ENCODE results near the gene STAG3.
"Not testable (repeated sequence)": the region's sequence is repeated elsewhere in the genome, so short reads cannot be mapped to it uniquely, and the experiment has no call there.

The STAG3 gene

GRCh38 chr7:100173806-100174495, 3.8 kb upstream of the STAG3 start:
- no peak for DNase-seq
- no peak overlapping the region for H3K4me3 Mint-ChIP-seq
- ATAC-seq (replicated peaks) = no peak
- H3K27ac Mint-ChIP-seq = no peak overlapping the region
- H3K36me3 Mint-ChIP-seq (ENCODE audit: insufficient read depth) = peaks cover 10% of the 10 kb centered on the region
- H3K27me3 Mint-ChIP-seq = peaks cover 15 to 27% of the 10 kb centered on the region in 2 donors
- no peaks in the 10 kb centered on the region for H3K9me3 Mint-ChIP-seq
- peaks cover 14 to 22% of the 10 kb centered on the region in 2 donors for H3K4me1 Mint-ChIP-seq (ENCODE audit: low read depth in 2 of 2)

GRCh38 chr7:100174582-100174981, 3.1 kb upstream of the STAG3 start:
- no peak overlapping the region for H3K27ac Mint-ChIP-seq
- DNase-seq = no peak
- peaks cover 10% of the 10 kb centered on the region for H3K36me3 Mint-ChIP-seq (ENCODE audit: insufficient read depth)
- ATAC-seq (replicated peaks) = no peak
- peaks cover 14 to 25% of the 10 kb centered on the region in 2 donors for H3K27me3 Mint-ChIP-seq
- no peak overlapping the region for H3K4me3 Mint-ChIP-seq
- peaks cover 14 to 22% of the 10 kb centered on the region in 2 donors for H3K4me1 Mint-ChIP-seq (ENCODE audit: low read depth in 2 of 2)
- H3K9me3 Mint-ChIP-seq = no peaks in the 10 kb centered on the region

- H3K4me3 Mint-ChIP-seq = peak overlapping the region; percentile 5 to 49
- DNase-seq = no peak
- H3K27me3 Mint-ChIP-seq = peaks cover 6 to 16% of the 10 kb centered on the region in 2 donors
- H3K4me1 Mint-ChIP-seq (ENCODE audit: low read depth in 2 of 2) = peaks cover 15 to 22% of the 10 kb centered on the region in 2 donors
- no peaks in the 10 kb centered on the region for H3K9me3 Mint-ChIP-seq
- no peak overlapping the region for H3K27ac Mint-ChIP-seq
- H3K36me3 Mint-ChIP-seq (ENCODE audit: insufficient read depth) = peaks cover 10% of the 10 kb centered on the region
- no peak for ATAC-seq (replicated peaks)
These were observed 2.3 kb upstream of the STAG3 start for GRCh38 chr7:100175296-100175935.

GRCh38 chr7:100176096-100177044, 1.3 kb upstream of the STAG3 start:
- peaks cover 10% of the 10 kb centered on the region for H3K36me3 Mint-ChIP-seq (ENCODE audit: insufficient read depth)
- ATAC-seq (replicated peaks) = no peak
- no peaks in the 10 kb centered on the region for H3K9me3 Mint-ChIP-seq
- peak overlapping the region in 1 of 2 donors; percentile 39 for H3K27ac Mint-ChIP-seq
- H3K4me1 Mint-ChIP-seq (ENCODE audit: low read depth in 2 of 2) = peaks cover 17 to 26% of the 10 kb centered on the region in 2 donors
- H3K4me3 Mint-ChIP-seq = peak overlapping the region; percentile 75 to 78
- H3K27me3 Mint-ChIP-seq = peaks cover 0 to 10% of the 10 kb centered on the region in 2 donors
- DNase-seq = no peak

GRCh38 chr7:100180084-100180483, 2.4 kb downstream of the STAG3 start:
- H3K27me3 Mint-ChIP-seq; DNase-seq; ATAC-seq (replicated peaks); H3K9me3 Mint-ChIP-seq; H3K36me3 Mint-ChIP-seq (ENCODE audit: insufficient read depth): not testable (repeated sequence)
- Mint-ChIP-seq H3K27ac (peak overlapping the region in 1 of 2 donors; percentile 72), H3K4me3 (peak overlapping the region; percentile 73 to 77), H3K4me1 (ENCODE audit: low read depth in 2 of 2) (peaks cover 17 to 44% of the 10 kb centered on the region in 2 donors)

GRCh38 chr7:100182616-100183015, 4.9 kb downstream of the STAG3 start:
- H3K36me3 Mint-ChIP-seq (ENCODE audit: insufficient read depth); H3K9me3 Mint-ChIP-seq; DNase-seq; H3K27me3 Mint-ChIP-seq: not testable (repeated sequence)
- peak overlapping the region in 1 of 2 donors; percentile 75 for H3K4me3 Mint-ChIP-seq
- ATAC-seq (replicated peaks) = peak; percentile 4
- peaks cover 10 to 31% of the 10 kb centered on the region in 2 donors for H3K4me1 Mint-ChIP-seq (ENCODE audit: low read depth in 2 of 2)
- peak overlapping the region in 1 of 2 donors; percentile 59 for H3K27ac Mint-ChIP-seq

GRCh38 chr7:100183090-100183489, 5.4 kb downstream of the STAG3 start:
- H3K27ac Mint-ChIP-seq; H3K9me3 Mint-ChIP-seq; H3K36me3 Mint-ChIP-seq (ENCODE audit: insufficient read depth); ATAC-seq (replicated peaks); H3K27me3 Mint-ChIP-seq; H3K4me3 Mint-ChIP-seq; DNase-seq: not testable (repeated sequence)
- H3K4me1 Mint-ChIP-seq (ENCODE audit: low read depth in 2 of 2) = peaks cover 10 to 31% of the 10 kb centered on the region in 2 donors

GRCh38 chr7:100185726-100186125, 8.0 kb downstream of the STAG3 start:
- Mint-ChIP-seq H3K4me3 (no peak overlapping the region), H3K27ac (no peak overlapping the region)
- ATAC-seq (replicated peaks) = no peak

GRCh38 chr7:100189061-100189460, 11.3 kb downstream of the STAG3 start:
- Mint-ChIP-seq H3K4me1 (ENCODE audit: low read depth in 2 of 2) (peaks cover 0 to 5% of the 10 kb centered on the region in 2 donors), H3K4me3 (no peak overlapping the region), H3K27ac (peak overlapping the region in 1 of 2 donors; percentile 64), H3K27me3 (peaks cover 0 to 10% of the 10 kb centered on the region in 2 donors), H3K36me3 (ENCODE audit: insufficient read depth) (no peaks in the 10 kb centered on the region), H3K9me3 (no peaks in the 10 kb centered on the region)
- DNase-seq = no peak
- ATAC-seq (replicated peaks) = no peak

More at GRCh38 chr7:100185726-100186125, 8.0 kb downstream of the STAG3 start:
- Mint-ChIP-seq H3K9me3 (no peaks in the 10 kb centered on the region), H3K27me3 (peaks cover 0 to 10% of the 10 kb centered on the region in 2 donors), H3K4me1 (ENCODE audit: low read depth in 2 of 2) (peaks cover 9 to 25% of the 10 kb centered on the region in 2 donors), H3K36me3 (ENCODE audit: insufficient read depth) (no peaks in the 10 kb centered on the region)
- no peak for DNase-seq

GRCh38 chr7:100190048-100190711, 12.5 kb downstream of the STAG3 start:
- Mint-ChIP-seq H3K9me3 (no peaks in the 10 kb centered on the region), H3K36me3 (ENCODE audit: insufficient read depth) (no peaks in the 10 kb centered on the region), H3K27me3 (peaks cover 0 to 10% of the 10 kb centered on the region in 2 donors), H3K27ac (no peak overlapping the region), H3K4me3 (no peak overlapping the region), H3K4me1 (ENCODE audit: low read depth in 2 of 2) (peaks cover 0 to 5% of the 10 kb centered on the region in 2 donors)
- peak; percentile 82 for ATAC-seq (replicated peaks)
- no peak for DNase-seq

GRCh38 chr7:100191775-100192174, 14.1 kb downstream of the STAG3 start:
- H3K36me3 Mint-ChIP-seq (ENCODE audit: insufficient read depth) = no peaks in the 10 kb centered on the region
- no peak overlapping the region for H3K4me3 Mint-ChIP-seq
- H3K27ac Mint-ChIP-seq = no peak overlapping the region
- no peaks in the 10 kb centered on the region for H3K9me3 Mint-ChIP-seq
- H3K4me1 Mint-ChIP-seq (ENCODE audit: low read depth in 2 of 2) = peaks cover 0 to 5% of the 10 kb centered on the region in 2 donors
- ATAC-seq (replicated peaks) = no peak
- DNase-seq = no peak
- peaks cover 0 to 10% of the 10 kb centered on the region in 2 donors for H3K27me3 Mint-ChIP-seq

GRCh38 chr7:100192281-100192862, 14.7 kb downstream of the STAG3 start:
- not testable (repeated sequence) for ATAC-seq (replicated peaks); H3K4me1 Mint-ChIP-seq (ENCODE audit: low read depth in 2 of 2); H3K4me3 Mint-ChIP-seq; H3K36me3 Mint-ChIP-seq (ENCODE audit: insufficient read depth); DNase-seq; H3K9me3 Mint-ChIP-seq; H3K27ac Mint-ChIP-seq
- H3K27me3 Mint-ChIP-seq = peaks cover 0 to 14% of the 10 kb centered on the region in 2 donors

Measured in effector memory CD8-positive, alpha-beta T cell (primary cell).